GM10266 (cell line): Measurements from ENCODE around the gene CNTN1.

Experiments used
- DNase-seq: peaks from one replicate; pipeline ENCODE4 v3.0.0; 2012; ENCODE audit errors: extremely low spot score
- CTCF ChIP-seq: IDR thresholded peaks from 2 replicates; pipeline ENCODE4 v1.5.1; 2012; ENCODE audit warnings: mild to moderate bottlenecking, low read depth; ENCODE audit not compliant: control insufficient read depth, insufficient read depth; ENCODE audit errors: missing control alignments

CNTN1 gene

GRCh38 chr12:40992158-40992557 is 299.9 kb downstream of the CNTN1 start:
- no peak for TF ChIP-seq CTCF

GRCh38 chr12:40992674-40993073 is 300.4 kb downstream of the CNTN1 start:
- TF ChIP-seq CTCF, result no peak
- DNase-seq, result no peak

More at GRCh38 chr12:40992158-40992557, 299.9 kb downstream of the CNTN1 start:
- DNase-seq, result no peak

GRCh38 chr12:40993158-40993557 is 300.9 kb downstream of the CNTN1 start:
- no peak for DNase-seq
- TF ChIP-seq CTCF, result no peak

GRCh38 chr12:40996091-40996490 is 303.9 kb downstream of the CNTN1 start:
- no peak for DNase-seq
- TF ChIP-seq CTCF, result no peak

- no peak for DNase-seq
- TF ChIP-seq CTCF, result no peak
Observed at GRCh38 chr12:40999210-40999609, 307.0 kb downstream of the CNTN1 start.

GRCh38 chr12:41008472-41008871 is 316.2 kb downstream of the CNTN1 start:
- DNase-seq, result no peak

GRCh38 chr12:41011939-41012338 is 319.7 kb downstream of the CNTN1 start:
- no peak for TF ChIP-seq CTCF
- no peak for DNase-seq

More at GRCh38 chr12:41008472-41008871, 316.2 kb downstream of the CNTN1 start:
- TF ChIP-seq CTCF, result no peak
